Measurements from ENCODE around the gene TRPM4. TPM values are rescaled to one million over a fixed set of nuclear protein-coding genes. Genes with fewer than 3 reads are reported as not detected.
"Not testable (repeated sequence)": the region's sequence is repeated elsewhere in the genome, so short reads cannot be mapped to it uniquely, and the experiment has no call there.

The TRPM4 gene
- total RNA-seq, 1 donor from 2014 or later = 51.6 TPM

- ATAC-seq (peak; percentile 21 to 50), DNase-seq (no peak)
- peak overlapping the region; percentile 74 for H3K27ac ChIP-seq
- intact Hi-C loops (cut with DNase I) = no loop called here
- H3K4me3 ChIP-seq = peak overlapping the region; percentile 7
- peaks cover 19% of the 10 kb centered on the region for H3K4me1 ChIP-seq
- H3K36me3 ChIP-seq = peaks cover 31% of the 10 kb centered on the region
- TF ChIP-seq CTCF (IDR thresholded peaks at IDR 0.05) = no peak
- no peaks in the 10 kb centered on the region for H3K27me3 ChIP-seq (ENCODE audit: low read depth)
- H3K9me3 ChIP-seq = no peaks in the 10 kb centered on the region
Observed at GRCh38 chr19:49165865-49166301, 8.3 kb downstream of the TRPM4 start.

DNA sequence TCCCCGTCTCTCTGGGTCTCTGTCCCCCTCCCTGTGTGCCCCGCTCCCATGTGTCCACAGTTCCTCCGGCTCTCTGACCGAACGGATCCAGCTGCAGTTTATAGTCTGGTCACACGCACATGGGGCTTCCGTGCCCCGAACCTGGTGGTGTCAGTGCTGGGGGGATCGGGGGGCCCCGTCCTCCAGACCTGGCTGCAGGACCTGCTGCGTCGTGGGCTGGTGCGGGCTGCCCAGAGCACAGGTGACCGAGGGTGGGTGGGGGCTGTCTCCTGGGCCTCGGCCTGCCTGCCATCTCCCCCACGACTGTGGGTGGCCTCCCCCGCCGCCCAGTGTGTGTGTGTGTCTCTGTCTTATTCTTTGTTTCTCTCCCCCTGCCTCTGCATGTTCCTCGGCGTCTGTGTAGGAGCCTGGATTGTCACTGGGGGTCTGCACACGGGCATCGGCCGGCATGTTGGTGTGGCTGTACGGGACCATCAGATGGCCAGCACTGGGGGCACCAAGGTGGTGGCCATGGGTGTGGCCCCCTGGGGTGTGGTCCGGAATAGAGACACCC, 10.3 kb downstream of the TRPM4 start:
- H3K36me3 ChIP-seq = peaks cover 44% of the 10 kb centered on the region
- no peak overlapping the region for H3K27ac ChIP-seq
- H3K27me3 ChIP-seq (ENCODE audit: low read depth) = no peaks in the 10 kb centered on the region
- no peak overlapping the region for H3K4me3 ChIP-seq
- H3K4me1 ChIP-seq = peaks cover 19% of the 10 kb centered on the region
- no peak for ATAC-seq
- no peaks in the 10 kb centered on the region for H3K9me3 ChIP-seq
- intact Hi-C loops (cut with DNase I) = no loop called here
- no peak for TF ChIP-seq CTCF (IDR thresholded peaks at IDR 0.05)
- DNase-seq = no peak

DNA sequence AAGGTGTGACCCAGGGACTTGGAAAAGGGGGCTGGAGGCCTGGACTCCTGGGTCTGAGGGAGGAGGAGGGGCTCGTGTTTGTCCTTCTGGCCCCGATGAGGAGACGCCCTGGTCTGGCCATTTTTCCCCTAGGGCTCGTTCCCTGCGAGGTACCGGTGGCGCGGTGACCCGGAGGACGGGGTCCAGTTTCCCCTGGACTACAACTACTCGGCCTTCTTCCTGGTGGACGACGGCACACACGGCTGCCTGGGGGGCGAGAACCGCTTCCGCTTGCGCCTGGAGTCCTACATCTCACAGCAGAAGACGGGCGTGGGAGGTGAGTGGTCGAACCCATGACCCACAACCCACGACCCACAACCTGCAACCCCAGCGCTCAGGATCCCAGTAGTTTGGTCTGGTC, 10.8 kb downstream of the TRPM4 start:
- Histone ChIP-seq H3K36me3 (peaks cover 49% of the 10 kb centered on the region), H3K4me3 (no peak overlapping the region), H3K27me3 (ENCODE audit: low read depth) (no peaks in the 10 kb centered on the region), H3K9me3 (no peaks in the 10 kb centered on the region), H3K4me1 (peaks cover 19% of the 10 kb centered on the region), H3K27ac (no peak overlapping the region)
- no peak for ATAC-seq
- no peak for TF ChIP-seq CTCF (IDR thresholded peaks at IDR 0.05)
- intact Hi-C loops (cut with DNase I) = no loop called here
- no peak for DNase-seq

DNA sequence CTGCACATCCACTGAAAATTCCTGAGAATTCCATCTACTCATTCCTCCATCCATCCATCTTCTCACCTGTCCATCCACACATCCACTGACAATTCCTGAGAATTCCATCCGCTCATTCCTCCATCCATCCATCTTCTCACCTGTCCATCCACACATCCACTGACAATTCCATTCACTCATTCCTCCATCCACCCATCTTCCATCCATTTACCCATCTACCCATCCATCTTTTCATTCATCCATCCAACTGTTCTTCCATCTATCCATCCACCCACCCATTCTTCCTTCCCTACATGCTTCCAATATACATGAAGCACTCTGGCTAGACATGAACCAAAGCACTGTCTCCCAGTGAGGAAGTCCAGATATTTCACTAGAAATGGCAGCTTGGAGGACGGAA, 15.6 kb downstream of the TRPM4 start:
- Histone ChIP-seq H3K27me3 (ENCODE audit: low read depth) (no peaks in the 10 kb centered on the region), H3K4me1 (no peaks in the 10 kb centered on the region), H3K4me3 (no peak overlapping the region), H3K9me3 (no peaks in the 10 kb centered on the region), H3K27ac (no peak overlapping the region), H3K36me3 (peaks cover 57% of the 10 kb centered on the region)
- intact Hi-C loops (cut with DNase I) = no loop called here
- no peak for TF ChIP-seq CTCF (IDR thresholded peaks at IDR 0.05)
- DNase-seq (no peak), ATAC-seq (no peak)

GRCh38 chr19:49180659-49181058, 23.1 kb downstream of the TRPM4 start:
- intact Hi-C loops (cut with DNase I) = no loop called here
- Histone ChIP-seq H3K36me3 (peaks cover 30% of the 10 kb centered on the region), H3K4me1 (no peaks in the 10 kb centered on the region), H3K9me3 (no peaks in the 10 kb centered on the region), H3K27ac (no peak overlapping the region), H3K4me3 (no peak overlapping the region), H3K27me3 (ENCODE audit: low read depth) (no peaks in the 10 kb centered on the region)
- no peak for TF ChIP-seq CTCF (IDR thresholded peaks at IDR 0.05)
- ATAC-seq (no peak), DNase-seq (no peak)

DNA sequence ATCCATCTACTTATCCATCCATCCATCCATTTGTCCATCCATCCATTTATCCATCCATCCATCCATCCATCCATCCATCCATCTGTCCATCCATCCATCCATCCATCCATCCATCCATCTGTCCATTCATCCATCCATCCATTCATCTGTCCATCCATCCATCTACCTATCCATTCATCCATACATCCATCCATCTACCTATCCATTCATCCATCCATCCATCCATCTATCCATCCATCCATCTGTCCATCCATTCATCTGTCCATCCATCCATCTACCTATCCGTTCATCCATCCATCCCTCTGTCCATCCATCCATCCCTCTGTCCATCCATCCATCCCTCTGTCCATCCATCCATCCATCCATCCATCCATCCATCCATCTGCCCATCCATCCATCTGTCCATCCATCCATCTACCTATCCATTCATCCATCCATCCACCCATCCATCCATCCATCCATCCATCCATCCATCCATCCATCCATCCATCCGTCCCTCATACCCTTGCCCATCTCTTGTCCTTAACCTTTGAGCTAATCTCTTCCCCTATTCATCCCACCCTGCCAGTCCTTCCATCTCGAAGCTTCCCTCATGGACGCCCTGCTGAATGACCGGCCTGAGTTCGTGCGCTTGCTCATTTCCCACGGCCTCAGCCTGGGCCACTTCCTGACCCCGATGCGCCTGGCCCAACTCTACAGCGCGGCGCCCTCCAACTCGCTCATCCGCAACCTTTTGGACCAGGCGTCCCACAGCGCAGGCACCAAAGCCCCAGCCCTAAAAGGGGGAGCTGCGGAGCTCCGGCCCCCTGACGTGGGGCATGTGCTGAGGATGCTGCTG, 24.6 kb downstream of the TRPM4 start:
- H3K9me3 ChIP-seq; H3K4me1 ChIP-seq; H3K27ac ChIP-seq; intact Hi-C loops (cut with DNase I); H3K27me3 ChIP-seq (ENCODE audit: low read depth); DNase-seq; H3K4me3 ChIP-seq: not testable (repeated sequence)
- ATAC-seq = peak in 1 of 2 donors; percentile 14
- H3K36me3 ChIP-seq = peaks cover 43% of the 10 kb centered on the region
